ES-I3 (cell line): ENCODE results near the gene ZNRF3.

ENCODE experiments used
- H3K36me3 ChIP-seq: 2 replicates; pipeline ENCODE4 v1.6.1; 2013; ENCODE audit warnings: mild to moderate bottlenecking, low read length, control low read depth, moderate library complexity; ENCODE audit not compliant: insufficient read depth
- H3K4me1 ChIP-seq: 2 replicates; pipeline ENCODE4 v1.6.1; 2013; ENCODE audit warnings: mild to moderate bottlenecking, control low read depth, low read length; ENCODE audit not compliant: insufficient read depth
- H3K9ac ChIP-seq: 2 replicates; pipeline ENCODE4 v1.6.1; 2013; ENCODE audit warnings: low read depth, mild to moderate bottlenecking, low read length, moderate library complexity
- H3K9me3 ChIP-seq: 2 replicates; pipeline ENCODE4 v1.6.1; 2013; ENCODE audit warnings: mild to moderate bottlenecking, low read length, moderate library complexity; ENCODE audit not compliant: control insufficient read depth, insufficient read depth

Gene ZNRF3

DNA sequence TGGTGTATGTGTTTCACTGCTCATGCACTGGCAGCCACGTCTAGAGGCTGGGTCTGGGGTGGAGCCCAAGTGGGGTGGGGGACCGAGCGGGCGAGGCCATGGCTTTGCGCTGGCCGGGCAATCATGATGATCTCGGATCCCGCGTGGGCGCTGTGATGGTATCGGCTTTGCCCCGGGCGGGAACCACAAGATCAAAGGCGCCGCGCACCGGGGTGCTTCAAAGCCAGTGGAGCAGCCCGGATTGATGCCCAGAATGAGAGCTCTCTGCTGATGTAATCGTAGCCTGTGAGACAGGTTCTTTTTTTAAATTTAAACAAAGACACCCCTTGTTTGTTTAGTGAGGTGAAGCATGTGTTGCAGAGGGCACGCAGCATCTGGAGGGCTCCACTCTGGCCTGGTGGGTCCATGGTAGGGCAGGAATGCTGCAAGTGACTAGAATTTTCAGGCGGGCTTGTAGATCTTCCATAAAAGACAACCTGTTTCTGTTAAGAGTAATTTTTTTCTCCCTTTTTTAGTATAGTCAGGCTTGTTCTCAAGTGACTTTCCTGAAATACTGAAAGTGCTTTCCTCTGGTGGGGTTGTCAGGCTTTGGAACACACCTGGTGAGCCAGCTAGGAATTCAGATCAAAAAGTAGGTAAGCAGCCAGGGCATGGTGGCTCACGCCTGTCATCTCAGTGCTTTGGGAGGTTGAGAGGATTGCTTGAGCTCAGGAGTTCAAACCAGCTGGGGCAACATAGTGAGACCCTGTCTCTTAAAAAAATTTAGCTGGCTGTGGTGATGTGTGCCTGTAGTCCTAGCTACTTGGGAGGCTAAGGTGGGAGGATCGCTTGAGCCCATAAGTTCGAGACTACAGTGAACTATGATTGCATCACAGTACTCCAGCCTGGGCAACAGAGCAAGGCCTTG is 40.7 kb downstream of the ZNRF3 start:
- H3K4me1 ChIP-seq = peaks cover 23% of the 10 kb centered on the region
- H3K9ac ChIP-seq = no peak overlapping the region
- no peaks in the 10 kb centered on the region for H3K9me3 ChIP-seq
- H3K36me3 ChIP-seq = no peaks in the 10 kb centered on the region

DNA sequence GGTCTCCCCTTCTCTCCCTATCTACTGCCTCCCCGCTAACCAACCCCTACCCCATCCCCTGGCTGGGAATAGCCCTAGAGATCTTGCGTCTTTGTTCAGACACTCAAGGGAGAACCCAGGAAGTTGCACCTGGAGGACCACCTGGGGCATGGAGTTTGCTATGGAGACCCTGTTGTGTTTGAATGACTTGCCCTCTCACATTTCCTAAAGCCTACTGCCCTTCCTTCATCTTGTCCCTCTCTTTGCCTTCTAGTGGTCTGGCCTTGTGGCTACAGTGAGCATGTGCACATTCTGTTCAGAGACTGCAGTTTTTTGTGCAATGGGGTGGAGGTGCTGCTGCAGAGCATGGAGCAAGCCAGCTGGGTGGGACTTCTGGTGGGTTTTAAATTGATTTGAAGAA is 42.5 kb downstream of the ZNRF3 start:
- H3K9me3 ChIP-seq = no peaks in the 10 kb centered on the region
- H3K36me3 ChIP-seq = no peaks in the 10 kb centered on the region; the same call in 1 of the 2 replicates
- no peak overlapping the region for H3K9ac ChIP-seq
- peaks cover 26% of the 10 kb centered on the region for H3K4me1 ChIP-seq

DNA sequence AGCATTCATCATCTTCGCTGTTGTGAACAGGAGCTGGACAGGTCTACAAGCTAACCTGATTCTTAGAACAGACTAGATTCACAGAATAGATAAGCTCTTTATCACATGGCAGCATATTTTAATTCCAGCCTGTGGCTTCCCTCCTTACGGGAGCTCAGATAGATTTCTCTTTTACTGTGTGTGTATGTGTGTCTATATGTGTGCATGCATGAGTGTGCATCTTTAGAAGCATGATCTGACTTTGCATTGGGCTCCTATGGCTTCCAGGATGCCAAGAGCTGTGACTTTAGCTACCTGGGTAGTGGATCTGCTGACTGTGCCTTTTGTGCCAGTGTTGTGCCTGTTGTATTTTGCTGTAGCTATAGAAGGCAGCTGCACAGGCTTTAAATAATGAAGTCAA is 44.3 kb downstream of the ZNRF3 start:
- peaks cover 21% of the 10 kb centered on the region for H3K4me1 ChIP-seq
- no peak overlapping the region for H3K9ac ChIP-seq
- H3K9me3 ChIP-seq = no peaks in the 10 kb centered on the region

DNA sequence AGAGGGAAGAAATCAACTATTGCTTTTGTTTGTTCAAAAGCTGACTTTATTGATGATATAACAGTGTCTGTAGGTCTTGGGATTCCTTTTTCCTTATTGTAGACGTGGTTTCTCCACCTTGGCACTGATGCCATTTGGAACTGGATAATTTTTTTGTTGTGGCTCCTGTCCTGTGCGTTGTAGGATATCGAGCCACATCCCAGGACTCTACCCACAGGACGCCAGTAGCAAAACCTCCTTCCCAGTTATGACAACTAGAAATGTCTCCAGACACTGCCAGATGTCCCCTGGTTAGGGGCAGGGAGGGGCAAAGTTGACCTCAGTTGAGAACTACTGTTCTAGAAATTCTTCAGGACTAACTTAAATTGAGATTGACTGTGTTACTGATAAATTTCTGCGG is 45.8 kb downstream of the ZNRF3 start:
- H3K4me1 ChIP-seq = peaks cover 21% of the 10 kb centered on the region
- H3K36me3 ChIP-seq = no peaks in the 10 kb centered on the region; the same call in 1 of the 2 replicates
- no peaks in the 10 kb centered on the region for H3K9me3 ChIP-seq
- H3K9ac ChIP-seq = no peak overlapping the region

More for the DNA sequence above, 44.3 kb downstream of the ZNRF3 start:
- H3K36me3 ChIP-seq = no peaks in the 10 kb centered on the region; the same call in 1 of the 2 replicates

DNA sequence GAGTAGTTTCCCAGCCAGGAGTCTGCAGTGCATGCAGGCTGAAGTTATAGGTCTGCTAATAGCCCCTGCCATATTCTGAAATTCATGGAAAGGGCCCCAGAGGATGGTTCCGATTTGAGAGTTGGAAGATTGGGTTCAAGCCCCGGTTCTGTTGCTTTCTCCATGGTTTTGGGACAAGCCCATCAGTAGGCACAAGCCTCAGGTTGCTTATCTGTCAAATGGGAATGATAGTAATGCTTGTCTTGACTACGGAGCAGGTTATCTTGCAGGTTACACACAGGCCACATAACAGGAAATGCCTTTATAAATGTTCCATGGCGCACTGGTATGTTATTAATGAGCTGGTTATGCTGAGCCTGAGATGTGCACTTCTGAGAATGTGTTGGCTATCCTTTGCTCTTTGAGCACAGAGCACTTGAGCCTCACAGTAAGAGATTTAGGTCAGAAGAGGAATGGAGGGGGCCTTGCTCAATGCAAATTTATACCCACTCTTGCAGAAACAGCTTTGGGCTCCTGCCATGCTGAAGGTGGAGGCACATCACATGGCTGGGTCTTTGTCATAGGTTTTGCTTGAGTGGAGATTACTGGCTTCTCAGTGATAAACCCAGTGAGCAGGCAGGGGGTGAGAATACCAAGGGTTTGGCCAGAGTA is 47.1 kb downstream of the ZNRF3 start:
- no peaks in the 10 kb centered on the region for H3K9me3 ChIP-seq
- H3K9ac ChIP-seq = no peak overlapping the region
- H3K4me1 ChIP-seq = peaks cover 19% of the 10 kb centered on the region
- no peaks in the 10 kb centered on the region; the same call in 1 of the 2 replicates for H3K36me3 ChIP-seq

DNA sequence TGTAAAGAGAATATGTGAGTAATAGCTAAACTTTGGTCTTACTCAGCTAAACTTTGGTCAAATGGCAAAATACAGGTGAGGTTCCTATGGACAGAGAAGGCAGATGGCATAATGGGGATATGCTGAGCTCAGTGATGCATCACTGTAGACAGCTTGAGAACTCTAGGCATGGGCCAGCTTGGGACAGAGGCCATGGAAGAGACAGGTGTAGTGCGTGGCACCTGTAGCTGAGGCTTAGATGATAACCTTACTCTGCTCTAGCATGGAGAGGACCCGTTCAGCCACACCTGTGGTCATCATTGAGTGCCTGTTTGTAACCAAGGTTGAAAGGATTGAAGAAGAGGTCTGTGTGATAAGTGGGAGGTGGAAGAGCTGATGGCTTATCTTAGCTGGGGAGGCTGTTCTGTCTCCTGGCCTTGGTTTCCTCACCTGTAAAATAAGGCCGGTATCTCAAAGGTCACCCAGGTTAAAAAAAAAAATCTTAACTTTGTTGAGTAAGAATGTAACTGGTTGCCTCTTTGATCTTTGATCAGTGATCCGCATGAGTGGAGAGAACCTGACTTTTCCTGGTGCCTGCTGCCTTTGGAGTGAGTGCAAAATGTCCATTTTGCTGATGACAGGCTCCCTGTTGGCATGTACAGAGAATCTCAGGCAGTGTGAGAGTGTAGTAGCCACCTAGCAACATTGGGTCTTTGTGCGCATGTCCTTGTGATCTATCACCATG is 48.6 kb downstream of the ZNRF3 start:
- Histone ChIP-seq H3K9ac (no peak overlapping the region), H3K36me3 (no peaks in the 10 kb centered on the region; the same call in 1 of the 2 replicates), H3K4me1 (peaks cover 14% of the 10 kb centered on the region)

DNA sequence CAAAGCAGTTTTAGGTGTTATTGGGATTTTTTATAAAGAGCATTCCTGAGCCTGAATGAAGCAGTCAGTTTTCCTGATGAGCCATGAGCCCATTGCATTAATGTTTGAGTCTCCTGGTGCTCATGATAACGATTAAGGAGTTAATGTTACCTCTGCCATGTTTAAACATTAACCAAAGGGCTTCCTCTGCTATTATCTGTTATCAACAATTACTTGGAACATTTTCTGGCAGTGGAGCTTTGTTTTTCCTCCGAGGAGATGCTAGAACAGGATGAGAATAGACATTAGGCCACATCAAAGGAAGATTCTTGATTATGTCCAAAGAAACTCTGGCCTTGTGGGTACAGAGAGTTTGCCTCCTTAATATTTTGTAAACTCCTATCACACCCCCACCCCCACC is 49.9 kb downstream of the ZNRF3 start:
- Histone ChIP-seq H3K9ac (no peak overlapping the region), H3K4me1 (peaks cover 14% of the 10 kb centered on the region), H3K9me3 (no peaks in the 10 kb centered on the region), H3K36me3 (no peaks in the 10 kb centered on the region; the same call in 1 of the 2 replicates)

More for the DNA sequence above, 48.6 kb downstream of the ZNRF3 start:
- no peaks in the 10 kb centered on the region for H3K9me3 ChIP-seq

DNA sequence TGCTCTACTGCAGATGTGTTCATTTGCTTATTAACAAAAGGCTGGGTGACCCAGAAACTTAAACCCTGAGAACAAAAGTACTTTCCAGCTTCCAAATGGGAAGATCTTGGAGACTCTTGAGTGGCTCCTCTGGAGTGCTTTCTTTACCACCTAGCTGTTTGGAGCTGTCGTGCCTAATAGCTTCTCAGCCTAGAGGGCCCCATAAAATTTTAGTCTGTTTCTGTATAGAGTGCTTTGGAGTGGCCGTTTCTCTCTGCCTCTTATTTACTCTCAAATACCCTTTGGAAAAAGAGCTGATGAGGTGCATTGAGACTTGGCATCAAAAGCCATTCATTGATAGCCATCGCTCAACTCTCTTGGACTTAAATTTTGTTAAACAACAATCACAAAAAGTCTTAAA is 50.7 kb downstream of the ZNRF3 start:
- Histone ChIP-seq H3K9me3 (no peaks in the 10 kb centered on the region), H3K4me1 (peaks cover 14% of the 10 kb centered on the region), H3K36me3 (no peaks in the 10 kb centered on the region; the same call in 1 of the 2 replicates), H3K9ac (no peak overlapping the region)

DNA sequence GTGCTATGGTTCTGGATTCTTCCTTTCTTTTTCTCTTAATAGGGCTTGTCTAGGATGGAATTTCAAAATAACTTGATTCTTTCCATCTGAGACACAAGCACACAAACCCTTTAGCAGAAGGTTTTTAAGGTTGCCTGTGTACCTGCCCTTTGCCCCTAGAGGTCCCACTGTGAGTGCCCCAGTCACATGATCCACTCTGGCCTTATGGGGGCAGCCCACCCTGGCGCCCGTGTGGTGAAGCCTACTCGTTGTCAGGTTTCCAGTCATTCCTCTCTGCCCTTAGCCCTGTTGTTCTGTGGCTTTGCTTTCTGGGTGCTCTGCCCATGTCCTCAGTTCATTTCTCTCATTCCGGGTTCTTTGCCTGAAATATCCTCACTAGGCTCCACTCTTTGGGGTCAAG is 51.8 kb downstream of the ZNRF3 start:
- Histone ChIP-seq H3K36me3 (no peaks in the 10 kb centered on the region; the same call in 1 of the 2 replicates), H3K9me3 (no peaks in the 10 kb centered on the region), H3K9ac (no peak overlapping the region), H3K4me1 (peaks cover 19% of the 10 kb centered on the region)

DNA sequence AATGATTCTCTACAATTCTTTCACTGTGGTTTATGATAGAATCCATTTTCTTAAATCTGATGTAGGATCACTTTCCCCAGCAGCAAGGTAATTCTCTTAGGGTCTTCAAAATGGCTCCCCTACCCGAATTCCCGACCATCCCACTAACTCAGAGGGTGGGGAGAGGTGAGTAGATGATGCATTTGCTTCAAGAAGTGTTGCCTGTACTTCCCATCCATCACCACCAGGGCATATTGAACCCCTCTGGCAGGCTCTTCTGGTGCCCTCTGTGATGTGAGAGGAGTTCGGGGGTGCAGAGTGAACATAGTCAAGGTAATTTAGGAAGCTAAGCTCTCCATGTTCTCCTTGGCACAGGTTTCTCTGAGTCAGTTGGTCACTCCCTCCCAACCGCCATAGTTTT is 52.3 kb downstream of the ZNRF3 start:
- Histone ChIP-seq H3K9ac (no peak overlapping the region), H3K4me1 (peaks cover 20% of the 10 kb centered on the region), H3K9me3 (no peaks in the 10 kb centered on the region), H3K36me3 (no peaks in the 10 kb centered on the region; the same call in 1 of the 2 replicates)

DNA sequence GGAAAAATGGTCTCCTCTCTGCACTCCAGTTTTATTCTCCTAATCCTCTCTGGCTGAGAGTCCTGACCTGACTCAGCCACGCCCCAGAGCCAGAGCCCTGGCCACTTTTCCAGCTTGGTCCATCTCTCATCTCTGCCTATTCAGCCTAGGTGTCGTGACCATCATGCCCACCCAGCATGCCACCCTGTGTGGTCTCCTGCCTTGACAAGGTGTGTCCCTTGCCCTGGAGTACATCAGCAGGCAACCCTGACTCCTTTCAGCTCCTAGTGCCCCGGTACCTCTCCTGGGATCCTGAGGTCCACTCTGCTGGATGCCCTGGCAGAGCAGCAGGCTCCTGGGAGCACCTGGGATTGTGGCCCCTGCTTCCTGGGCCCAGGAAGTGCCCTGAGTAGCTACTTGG is 52.8 kb downstream of the ZNRF3 start:
- Histone ChIP-seq H3K36me3 (no peaks in the 10 kb centered on the region), H3K9me3 (no peaks in the 10 kb centered on the region), H3K4me1 (peaks cover 21% of the 10 kb centered on the region), H3K9ac (no peak overlapping the region)

DNA sequence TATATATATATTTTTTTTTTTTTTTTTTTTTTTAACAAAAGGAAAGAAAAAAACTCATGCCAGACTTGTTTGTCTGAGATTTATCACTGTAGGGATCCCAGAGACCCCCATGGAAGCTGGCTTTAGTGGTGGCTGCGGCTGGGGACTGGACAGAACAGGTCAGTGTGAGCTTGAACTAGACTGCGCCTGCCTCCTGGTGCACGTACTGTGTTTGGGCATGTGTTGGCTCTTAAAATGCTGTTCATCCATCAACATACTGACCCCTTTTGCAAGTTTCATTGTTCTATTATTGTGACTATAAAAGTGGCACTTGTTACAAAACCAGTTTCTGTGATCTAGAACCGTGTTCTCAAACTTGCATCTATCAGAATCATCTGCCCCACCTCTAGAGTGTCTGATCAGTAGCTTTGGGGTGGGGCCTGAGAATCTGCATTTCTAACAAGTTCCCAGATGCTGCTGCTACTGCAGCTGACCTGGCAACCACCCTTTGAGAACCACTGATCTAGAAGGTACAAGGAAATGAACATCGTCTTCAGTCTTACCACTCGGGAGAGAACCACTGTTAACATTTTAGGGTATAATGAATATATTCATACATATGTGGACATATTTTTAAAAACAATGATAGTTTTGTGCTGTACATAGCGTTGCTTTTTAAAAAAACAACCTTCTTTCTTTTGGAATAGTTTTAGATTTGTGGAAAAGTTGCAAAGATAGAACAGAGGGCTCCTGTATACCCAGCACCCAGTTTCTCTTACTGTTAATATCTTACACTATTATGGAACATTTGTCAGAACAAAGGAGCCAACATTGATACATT is 54.0 kb downstream of the ZNRF3 start:
- Histone ChIP-seq H3K9me3 (no peaks in the 10 kb centered on the region), H3K9ac (no peak overlapping the region), H3K36me3 (peaks cover 4% of the 10 kb centered on the region; the same call in 1 of the 2 replicates), H3K4me1 (peaks cover 27% of the 10 kb centered on the region)

DNA sequence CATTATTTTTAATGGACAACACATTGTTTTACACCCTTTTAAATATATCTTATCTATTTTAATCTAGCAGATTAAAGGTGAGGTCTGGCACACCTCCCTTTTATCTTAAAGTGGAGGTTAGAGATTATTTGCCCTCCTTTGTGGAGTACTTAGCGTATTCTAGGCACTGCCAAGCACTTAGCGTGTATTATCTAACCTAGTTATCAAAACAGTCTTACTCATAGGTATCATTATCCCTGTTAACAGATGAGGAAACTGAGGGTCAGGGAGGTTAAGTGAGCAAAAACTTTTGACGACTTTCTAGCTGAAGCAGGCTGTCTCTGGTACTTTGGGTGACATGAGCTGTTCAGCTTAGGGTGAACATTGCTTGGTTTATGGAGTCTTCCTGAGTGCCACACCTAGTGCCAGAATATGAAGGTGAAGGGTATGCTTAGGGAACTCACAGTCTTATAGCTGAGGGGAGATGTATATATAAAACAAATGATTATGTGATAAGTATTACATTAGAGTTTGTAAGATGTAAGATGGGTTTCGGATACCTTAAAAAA is 55.0 kb downstream of the ZNRF3 start:
- peaks cover 37% of the 10 kb centered on the region for H3K4me1 ChIP-seq
- H3K36me3 ChIP-seq = peaks cover 4% of the 10 kb centered on the region; the same call in 1 of the 2 replicates
- no peak overlapping the region for H3K9ac ChIP-seq
- H3K9me3 ChIP-seq = no peaks in the 10 kb centered on the region
